H9 (cell line): ENCODE measurements around the gene AIG1. TPM values are rescaled to one million over a fixed set of nuclear protein-coding genes. Genes with fewer than 3 reads are reported as not detected.

ENCODE experiments used
- DNase-seq: peaks from one replicate; pipeline ENCODE4 v3.0.0-alpha.2; 2017
- H2AFZ ChIP-seq: one replicate; pipeline ENCODE4 v1.6.1; 2013; ENCODE audit warnings: mild to moderate bottlenecking, low read length, control low read depth, moderate library complexity
- H2AK5ac ChIP-seq: 2 replicates; pipeline ENCODE4 v1.6.1; 2013; ENCODE audit warnings: low read length, control low read depth, mixed read lengths; ENCODE audit not compliant: insufficient read length
- H2BK120ac ChIP-seq: one replicate; pipeline ENCODE4 v1.6.1; 2013; ENCODE audit warnings: low read depth, mild to moderate bottlenecking, low read length, control low read depth, inconsistent platforms; ENCODE audit not compliant: poor library complexity, severe bottlenecking
- H2BK12ac ChIP-seq: 2 replicates; pipeline ENCODE4 v1.6.1; 2013; ENCODE audit warnings: low read length, control low read depth, mixed read lengths, low read depth; ENCODE audit not compliant: insufficient read length
- H2BK15ac ChIP-seq: 2 replicates; pipeline ENCODE4 v1.6.1; 2013; ENCODE audit warnings: low read depth, low read length, control low read depth
- H2BK20ac ChIP-seq: one replicate; pipeline ENCODE4 v1.6.1; 2013; ENCODE audit warnings: low read depth, mild to moderate bottlenecking, low read length, control low read depth, inconsistent platforms; ENCODE audit not compliant: poor library complexity, severe bottlenecking
- H2BK5ac ChIP-seq: 2 replicates; pipeline ENCODE4 v1.6.1; 2013; ENCODE audit warnings: low read length, control low read depth, mixed read lengths; ENCODE audit not compliant: insufficient read length
- H3K14ac ChIP-seq: 2 replicates; pipeline ENCODE4 v1.6.1; 2013; ENCODE audit warnings: low read length, control low read depth; ENCODE audit not compliant: insufficient read depth
- H3K18ac ChIP-seq: 2 replicates; pipeline ENCODE4 v1.6.1; 2013; ENCODE audit warnings: low read depth, mild to moderate bottlenecking, mixed read lengths, low read length, control low read depth; ENCODE audit not compliant: insufficient read length
- H3K23ac ChIP-seq: 2 replicates; pipeline ENCODE4 v1.6.1; 2013; ENCODE audit warnings: low read length, control low read depth, mixed read lengths, low read depth; ENCODE audit not compliant: insufficient read length
- H3K23me2 ChIP-seq: 2 replicates; pipeline ENCODE4 v1.6.1; 2013; ENCODE audit warnings: low read depth, mild to moderate bottlenecking, mixed read lengths, low read length, control low read depth; ENCODE audit not compliant: insufficient read length, poor library complexity, severe bottlenecking
- H3K27ac ChIP-seq: 2 replicates; pipeline ENCODE4 v1.5.1; 2013; ENCODE audit warnings: low read length, control low read depth, mixed read lengths, low read depth; ENCODE audit not compliant: insufficient read length
- H3K27me3 ChIP-seq: 2 replicates; pipeline ENCODE4 v1.6.1; 2013; ENCODE audit warnings: low read length, control low read depth, inconsistent platforms; ENCODE audit not compliant: insufficient read depth
- H3K4ac ChIP-seq: 2 replicates; pipeline ENCODE4 v1.6.1; 2013; ENCODE audit warnings: low read depth, mild to moderate bottlenecking, control low read depth, inconsistent platforms, low read length, moderate library complexity
- H3K4me1 ChIP-seq: 2 replicates; pipeline ENCODE4 v1.6.1; 2013; ENCODE audit warnings: low read length, control low read depth, inconsistent platforms; ENCODE audit not compliant: insufficient read depth
- H3K4me2 ChIP-seq: 2 replicates; pipeline ENCODE4 v1.6.1; 2013; ENCODE audit warnings: low read length, control low read depth, mixed read lengths; ENCODE audit not compliant: insufficient read length, insufficient read depth
- H3K56ac ChIP-seq: 2 replicates; pipeline ENCODE4 v1.6.1; 2013; ENCODE audit warnings: low read depth, mild to moderate bottlenecking, mixed read lengths, low read length, control low read depth; ENCODE audit not compliant: insufficient read length
- H3K79me1 ChIP-seq: 2 replicates; pipeline ENCODE4 v1.6.1; 2013; ENCODE audit warnings: low read depth, mild to moderate bottlenecking, moderate library complexity, low read length, control low read depth, inconsistent platforms; ENCODE audit not compliant: insufficient read depth, poor library complexity, severe bottlenecking
- H3K79me2 ChIP-seq: 2 replicates; pipeline ENCODE4 v1.6.1; 2013; ENCODE audit warnings: low read length, control low read depth, inconsistent platforms; ENCODE audit not compliant: insufficient read depth
- H3K9ac ChIP-seq: 2 replicates; pipeline ENCODE4 v1.6.1; 2013; ENCODE audit warnings: low read length, control low read depth, mixed read lengths; ENCODE audit not compliant: insufficient read length; ENCODE audit errors: extremely low read depth
- H3K9me3 ChIP-seq: one replicate; pipeline ENCODE4 v1.6.1; 2013; ENCODE audit warnings: low read depth, low read length, inconsistent platforms; ENCODE audit not compliant: control insufficient read depth
- H3T11ph ChIP-seq: one replicate; pipeline ENCODE4 v1.6.1; 2013; ENCODE audit warnings: mild to moderate bottlenecking, low read length, control low read depth, inconsistent platforms
- H4K20me1 ChIP-seq: one replicate; pipeline ENCODE4 v1.6.1; 2013; ENCODE audit not compliant: control insufficient read depth, insufficient read length, insufficient read depth
- H4K5ac ChIP-seq: 2 replicates; pipeline ENCODE4 v1.6.1; 2013; ENCODE audit warnings: low read depth, mild to moderate bottlenecking, mixed read lengths, low read length, control low read depth; ENCODE audit not compliant: insufficient read length
- H4K8ac ChIP-seq: replicated peaks from 2 replicates; pipeline ENCODE4 v1.6.1; 2013; ENCODE audit warnings: low read length, control low read depth, mixed read lengths, low read depth; ENCODE audit not compliant: insufficient read length
- H4K91ac ChIP-seq: 2 replicates; pipeline ENCODE4 v1.6.1; 2013; ENCODE audit warnings: low read depth, mild to moderate bottlenecking, moderate library complexity, mixed read lengths, low read length, control low read depth; ENCODE audit not compliant: insufficient read length
- H3K27ac Mint-ChIP-seq, 3 experiments: 2 replicates in 2 of 3; 3 replicates in 1 of 3; pipeline ENCODE4 v1.8.0; 2020 to 2021; ENCODE audit warnings: mixed read lengths in 3 of 3, mild to moderate bottlenecking in 1 of 3, moderate library complexity in 1 of 3
- H3K27me3 Mint-ChIP-seq: 2 replicates; pipeline ENCODE4 v1.8.0; 2021; ENCODE audit warnings: low read depth, mild to moderate bottlenecking, moderate library complexity, mixed read lengths
- H3K36me3 Mint-ChIP-seq, 3 experiments: 2 replicates in 2 of 3; 3 replicates in 1 of 3; pipeline ENCODE4 v1.8.0; 2020 to 2021; ENCODE audit warnings: low read depth in 3 of 3, mixed read lengths in 3 of 3; ENCODE audit not compliant: insufficient read depth in 1 of 3
- H3K4me1 Mint-ChIP-seq, 2 experiments: 2 replicates each; pipeline ENCODE4 v1.8.0; 2020; ENCODE audit warnings: mixed read lengths in 2 of 2
- H3K4me3 Mint-ChIP-seq, 2 experiments: 2 replicates in 1 of 2; 3 replicates in 1 of 2; pipeline ENCODE4 v1.8.0; 2020 to 2021; ENCODE audit warnings: mild to moderate bottlenecking in 2 of 2, mixed read lengths in 2 of 2, moderate library complexity in 1 of 2
- H3K9me3 Mint-ChIP-seq, 2 experiments: 2 replicates in 1 of 2; 3 replicates in 1 of 2; pipeline ENCODE4 v1.8.0; 2020; ENCODE audit warnings: mild to moderate bottlenecking in 2 of 2, mixed read lengths in 2 of 2, moderate library complexity in 1 of 2
- CTCF ChIP-seq: fragments of 200-600 bp; sonication (generic); conservative IDR thresholded peaks from 3 replicates; pipeline ENCODE4 v1.8.0; 2021; ENCODE audit warnings: antibody characterized with exemption, mild to moderate bottlenecking
- WGBS: extraction: QIAGEN DNeasy Blood & Tissue Kit; methylation state at CpG from one replicate; pipeline ENCODE4 v1.1.7; 2013; ENCODE audit warnings: missing lambda C conversion rate, low lambda C conversion rate, mixed read lengths; ENCODE audit not compliant: insufficient read length; ENCODE audit errors: extremely low coverage; 5-methylcytosine and 5-hydroxymethylcytosine counted together
- total RNA-seq: library from RNA; stranded (reverse); gene quantifications from 2 replicates; pipeline ENCODE4 v1.2.1, GENCODE V29; 2021

Gene AIG1
- total RNA-seq, 1 experiment from 2014 or later, result 44.6 TPM

DNA sequence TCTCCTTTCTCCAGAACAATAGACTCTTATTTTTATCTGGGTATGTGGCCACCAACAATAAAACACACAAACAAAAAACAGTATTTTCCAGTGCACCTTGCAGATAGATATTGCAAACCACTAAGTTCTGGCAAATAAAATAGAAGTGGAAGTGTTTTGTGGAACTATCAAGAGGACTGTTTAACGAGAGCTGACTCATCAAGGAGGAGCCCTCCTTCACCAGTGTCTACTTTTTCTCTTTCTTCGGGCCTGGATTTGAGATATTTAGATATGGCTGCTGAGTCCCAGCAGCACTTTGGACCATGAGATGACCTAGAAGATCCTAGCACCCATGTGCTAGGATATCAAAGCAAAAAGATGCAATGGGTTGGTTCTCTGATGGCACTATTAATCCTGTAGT is 154.7 kb downstream of the AIG1 start:
- Histone ChIP-seq H3K79me2 (no peaks in the 10 kb centered on the region), H3K18ac (no peak overlapping the region), H4K20me1 (no peaks in the 10 kb centered on the region), H2BK15ac (no peak overlapping the region), H3K23ac (no peak overlapping the region), H3K27me3 (no peaks in the 10 kb centered on the region), H3K4me1 (no peaks in the 10 kb centered on the region; the same call in 1 of the 2 replicates), H3K4ac (no peak overlapping the region), H3K4me2 (no peak overlapping the region), H3K23me2 (no peaks in the 10 kb centered on the region), H3K9ac (no peak overlapping the region), H2BK12ac (no peak overlapping the region), H2BK120ac (no peak overlapping the region), H2AK5ac (no peak overlapping the region), H2AFZ (no peak overlapping the region), H3T11ph (no peak overlapping the region), H2BK5ac (no peak overlapping the region), H3K14ac (no peak overlapping the region), H4K5ac (no peak overlapping the region), H2BK20ac (no peak overlapping the region), H4K91ac (no peak overlapping the region), H3K27ac (no peak overlapping the region), H3K56ac (no peak overlapping the region), H3K9me3 (no peaks in the 10 kb centered on the region), H4K8ac (no peak overlapping the region), H3K79me1 (no peaks in the 10 kb centered on the region)
- H3K36me3 Mint-ChIP-seq, result peaks cover 2 to 13% (median 3%) of the 10 kb centered on the region in 3 experiments; a peak in 5 of 7 replicates
- no peak overlapping the region for H3K4me3 Mint-ChIP-seq
- H3K4me1 Mint-ChIP-seq, result peaks cover 3 to 8% of the 10 kb centered on the region in 2 experiments
- DNase-seq, result no peak
- no peak overlapping the region for H3K27ac Mint-ChIP-seq
- H3K9me3 Mint-ChIP-seq, result peaks cover 0 to 2% of the 10 kb centered on the region in 2 experiments; a peak in 1 of 5 replicates
- TF ChIP-seq CTCF, result no peak
- no CpG with 5 or more reads among the region's 2 CpGs for WGBS
- no peaks in the 10 kb centered on the region for H3K27me3 Mint-ChIP-seq
